Duodenal mucosa (tissue), 2 donors: Measurements from ENCODE around the gene ZNF433.
"Not testable (repeated sequence)": the region's sequence is repeated elsewhere in the genome, so short reads cannot be mapped to it uniquely, and the experiment has no call there.

Experiments
- H3K27ac ChIP-seq: one replicate; pipeline ENCODE4 v1.7.0; 2013; ENCODE audit warnings: low read depth, low read length
- H3K27me3 ChIP-seq, 2 donors: one replicate each; pipeline ENCODE4 v1.7.0; 2013; ENCODE audit warnings: low read length in 2 of 2, control low read depth in 1 of 2; ENCODE audit not compliant: insufficient read depth in 2 of 2, control insufficient read depth in 1 of 2
- H3K36me3 ChIP-seq, 2 donors: one replicate each; pipeline ENCODE4 v1.7.0; 2013; ENCODE audit warnings: low read length in 2 of 2, control low read depth in 1 of 2; ENCODE audit not compliant: insufficient read depth in 2 of 2, control insufficient read depth in 1 of 2
- H3K4me1 ChIP-seq, 2 donors: one replicate each; pipeline ENCODE4 v1.7.0; 2013; ENCODE audit warnings: low read length in 2 of 2, control low read depth in 1 of 2; ENCODE audit not compliant: insufficient read depth in 2 of 2, control insufficient read depth in 1 of 2
- H3K4me3 ChIP-seq, 2 donors: one replicate each; pipeline ENCODE4 v1.7.0; 2013; ENCODE audit warnings: low read length in 2 of 2, low read depth in 1 of 2
- H3K9ac ChIP-seq, 2 donors: one replicate each; pipeline ENCODE4 v1.7.0; 2013; ENCODE audit warnings: low read length in 2 of 2, low read depth in 1 of 2
- H3K9me3 ChIP-seq, 2 donors: one replicate each; pipeline ENCODE4 v1.7.0; 2013; ENCODE audit warnings: low read length in 2 of 2, control low read depth in 1 of 2; ENCODE audit not compliant: control insufficient read depth in 1 of 2

Gene ZNF433

GRCh38 chr19:12047868-12048267 lies 12.4 kb upstream of the ZNF433 start:
- H3K9ac ChIP-seq: no peak overlapping the region
- peaks cover 0 to 6% of the 10 kb centered on the region in 2 donors for H3K36me3 ChIP-seq
- H3K4me3 ChIP-seq: no peak overlapping the region
- H3K27me3 ChIP-seq: no peaks in the 10 kb centered on the region
- H3K9me3 ChIP-seq: peaks cover 19 to 26% of the 10 kb centered on the region in 2 donors
- H3K4me1 ChIP-seq: peaks cover 4 to 9% of the 10 kb centered on the region in 2 donors
- H3K27ac ChIP-seq: no peak overlapping the region

GRCh38 chr19:12043752-12044422 lies 8.4 kb upstream of the ZNF433 start:
- H3K27ac ChIP-seq: no peak overlapping the region
- peak overlapping the region in 1 of 2 donors; percentile 8 for H3K4me3 ChIP-seq
- H3K9me3 ChIP-seq: peaks cover 31 to 39% of the 10 kb centered on the region in 2 donors
- H3K9ac ChIP-seq: no peak overlapping the region
- no peaks in the 10 kb centered on the region for H3K27me3 ChIP-seq
- H3K36me3 ChIP-seq: peaks cover 0 to 6% of the 10 kb centered on the region in 2 donors
- H3K4me1 ChIP-seq: no peaks in the 10 kb centered on the region

- H3K27me3 ChIP-seq: no peaks in the 10 kb centered on the region
- no peaks in the 10 kb centered on the region for H3K4me1 ChIP-seq
- H3K27ac ChIP-seq: no peak overlapping the region
- no peak overlapping the region for H3K4me3 ChIP-seq
- H3K9me3 ChIP-seq: peaks cover 30 to 39% of the 10 kb centered on the region in 2 donors
- H3K36me3 ChIP-seq: peaks cover 0 to 6% of the 10 kb centered on the region in 2 donors
- H3K9ac ChIP-seq: no peak overlapping the region
Observed at GRCh38 chr19:12042893-12043292, 7.4 kb upstream of the ZNF433 start.

- H3K9ac ChIP-seq: no peak overlapping the region
- H3K27me3 ChIP-seq: no peaks in the 10 kb centered on the region
- H3K9me3 ChIP-seq: no peaks in the 10 kb centered on the region
- peaks cover 0 to 3% of the 10 kb centered on the region in 2 donors for H3K4me1 ChIP-seq
- H3K27ac ChIP-seq: no peak overlapping the region
- H3K4me3 ChIP-seq: peak overlapping the region; percentile 84 to 85
- H3K36me3 ChIP-seq: no peaks in the 10 kb centered on the region
Observed at GRCh38 chr19:12034620-12035019, 859 bp downstream of the ZNF433 start.

- Histone ChIP-seq H3K4me3 (no peak overlapping the region), H3K9me3 (no peaks in the 10 kb centered on the region), H3K4me1 (peaks cover 0 to 3% of the 10 kb centered on the region in 2 donors), H3K27ac (no peak overlapping the region), H3K9ac (no peak overlapping the region), H3K27me3 (no peaks in the 10 kb centered on the region), H3K36me3 (no peaks in the 10 kb centered on the region)
Observed at GRCh38 chr19:12034198-12034597, 1.3 kb downstream of the ZNF433 start.

GRCh38 chr19:12015753-12016116 lies 19.7 kb downstream of the ZNF433 start:
- no peaks in the 10 kb centered on the region for H3K4me1 ChIP-seq
- H3K9me3 ChIP-seq: peaks cover 64 to 68% of the 10 kb centered on the region in 2 donors
- no peaks in the 10 kb centered on the region for H3K27me3 ChIP-seq
- H3K36me3 ChIP-seq: peaks cover 34 to 41% of the 10 kb centered on the region in 2 donors
- H3K9ac ChIP-seq: no peak overlapping the region
- H3K27ac ChIP-seq: no peak overlapping the region
- peak overlapping the region in 1 of 2 donors; percentile 17 for H3K4me3 ChIP-seq

GRCh38 chr19:12015015-12015752 lies 20.3 kb downstream of the ZNF433 start:
- no peaks in the 10 kb centered on the region for H3K4me1 ChIP-seq
- no peak overlapping the region for H3K27ac ChIP-seq
- H3K36me3 ChIP-seq: peaks cover 34 to 41% of the 10 kb centered on the region in 2 donors
- H3K9ac ChIP-seq: no peak overlapping the region
- no peaks in the 10 kb centered on the region for H3K27me3 ChIP-seq
- H3K4me3 ChIP-seq: peak overlapping the region in 1 of 2 donors; percentile 17
- peaks cover 64 to 68% of the 10 kb centered on the region in 2 donors for H3K9me3 ChIP-seq

GRCh38 chr19:12000152-12000981 lies 35.1 kb downstream of the ZNF433 start:
- H3K9me3 ChIP-seq: peaks cover 4 to 6% of the 10 kb centered on the region in 2 donors
- H3K36me3 ChIP-seq: peaks cover 0 to 4% of the 10 kb centered on the region in 2 donors
- no peak overlapping the region for H3K9ac ChIP-seq
- H3K4me1 ChIP-seq: no peaks in the 10 kb centered on the region
- H3K27ac ChIP-seq: no peak overlapping the region
- no peak overlapping the region for H3K4me3 ChIP-seq
- H3K27me3 ChIP-seq: no peaks in the 10 kb centered on the region

GRCh38 chr19:11995174-11995573 lies 40.3 kb downstream of the ZNF433 start:
- Histone ChIP-seq H3K4me3 (no peak overlapping the region), H3K4me1 (no peaks in the 10 kb centered on the region), H3K9me3 (peaks cover 2 to 4% of the 10 kb centered on the region in 2 donors), H3K36me3 (no peaks in the 10 kb centered on the region), H3K27ac (no peak overlapping the region), H3K27me3 (no peaks in the 10 kb centered on the region), H3K9ac (no peak overlapping the region)

GRCh38 chr19:11991921-11992320 lies 43.6 kb downstream of the ZNF433 start:
- H3K36me3 ChIP-seq, H3K27ac ChIP-seq, H3K4me1 ChIP-seq, H3K27me3 ChIP-seq, H3K4me3 ChIP-seq, H3K9ac ChIP-seq, H3K9me3 ChIP-seq: not testable (repeated sequence)
